Nucleus accumbens (tissue), 56 donors: ENCODE results near the gene NHERF2.

ENCODE experiments used
- DNase-seq, 56 donors: peaks; one replicate each; lab custom pipeline; 2025; lab: John Stamatoyannopoulos, UW

Gene NHERF2

GRCh38 chr16:2024032-2024420 is 2.7 kb upstream of the NHERF2 start:
- DNase-seq: no peak

- no peak for DNase-seq
Observed at GRCh38 chr16:2025251-2025650, 1.5 kb upstream of the NHERF2 start.

DNA sequence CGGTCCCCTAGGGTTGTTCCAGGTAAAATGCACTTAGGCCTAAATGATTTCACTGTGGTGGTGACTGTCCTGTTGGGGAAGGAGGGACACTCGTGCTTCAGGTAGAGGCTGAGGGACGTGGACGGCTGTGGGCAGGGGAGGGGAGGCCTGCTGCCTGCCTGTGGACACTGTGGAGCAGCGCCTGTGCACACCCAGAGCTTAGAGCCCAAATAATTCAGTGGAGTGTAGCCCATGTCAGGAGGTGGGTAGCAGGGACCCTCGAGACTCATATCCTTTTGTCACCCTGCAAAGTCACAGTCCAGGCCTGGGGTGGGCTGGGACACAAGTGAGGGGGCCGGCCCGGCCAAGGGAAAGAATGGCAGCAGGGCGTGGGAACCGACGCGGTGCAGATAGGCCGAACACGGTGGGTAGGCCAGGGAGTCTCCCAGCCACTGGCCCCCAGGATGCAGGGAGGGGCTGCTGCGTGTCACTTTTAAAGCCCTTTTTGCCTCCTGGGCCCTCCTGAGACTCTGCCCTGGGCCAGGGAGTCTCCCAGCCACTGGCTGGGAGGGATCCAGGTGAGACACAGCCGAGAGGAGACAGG is 733 bp upstream of the NHERF2 start:
- DNase-seq: no peak

- DNase-seq: no peak
Observed at GRCh38 chr16:2027024-2028010, 615 bp downstream of the NHERF2 start.

DNA sequence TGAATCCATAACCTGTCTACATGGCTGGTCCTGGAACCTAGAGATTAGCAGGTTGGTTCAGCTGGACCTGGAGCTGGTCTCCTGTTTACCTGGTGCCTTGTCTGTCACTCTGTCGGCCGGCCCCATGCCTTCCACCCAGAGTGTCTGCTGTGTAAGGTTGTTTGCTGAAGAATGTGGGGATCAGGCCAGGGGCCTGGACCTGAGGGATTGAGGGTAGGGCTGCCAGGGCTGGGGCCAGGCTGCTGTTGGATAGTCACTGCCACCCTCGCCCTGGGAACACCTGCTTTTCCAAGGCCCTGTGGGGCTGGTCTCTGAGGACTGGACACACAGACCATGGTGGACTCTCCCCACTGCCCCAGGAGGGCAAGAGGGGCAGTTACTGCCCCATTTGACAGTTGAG is 1.4 kb downstream of the NHERF2 start:
- no peak for DNase-seq

DNA sequence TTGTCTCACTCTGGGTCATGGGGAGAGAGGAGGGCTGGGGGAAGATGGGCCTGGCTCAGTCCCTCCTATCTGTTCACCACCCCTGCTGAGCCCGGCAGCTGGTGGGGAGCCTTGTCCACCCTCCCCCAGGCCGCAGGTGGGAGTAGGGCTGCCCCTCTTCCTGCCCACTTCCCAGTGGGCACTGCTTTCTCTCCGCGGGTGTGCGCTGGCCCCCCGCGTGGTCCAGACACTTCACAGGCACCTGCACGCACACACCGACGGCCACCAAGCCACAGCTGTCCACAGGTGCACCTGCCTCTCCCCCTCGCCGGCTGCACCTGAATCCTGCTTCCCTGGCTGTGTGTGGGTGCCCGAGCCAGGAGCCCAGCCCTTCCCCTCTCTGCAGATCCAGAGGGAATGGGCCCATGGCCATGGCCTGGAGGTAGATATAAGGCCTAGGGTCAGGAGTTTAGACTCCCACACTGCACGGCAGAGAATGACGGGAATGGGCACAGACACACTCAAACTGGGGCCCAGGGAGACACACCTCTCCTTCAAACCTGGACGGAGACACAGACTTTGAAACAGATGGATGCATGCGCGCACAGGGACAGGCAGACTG is 2.0 kb downstream of the NHERF2 start:
- no peak for DNase-seq

DNA sequence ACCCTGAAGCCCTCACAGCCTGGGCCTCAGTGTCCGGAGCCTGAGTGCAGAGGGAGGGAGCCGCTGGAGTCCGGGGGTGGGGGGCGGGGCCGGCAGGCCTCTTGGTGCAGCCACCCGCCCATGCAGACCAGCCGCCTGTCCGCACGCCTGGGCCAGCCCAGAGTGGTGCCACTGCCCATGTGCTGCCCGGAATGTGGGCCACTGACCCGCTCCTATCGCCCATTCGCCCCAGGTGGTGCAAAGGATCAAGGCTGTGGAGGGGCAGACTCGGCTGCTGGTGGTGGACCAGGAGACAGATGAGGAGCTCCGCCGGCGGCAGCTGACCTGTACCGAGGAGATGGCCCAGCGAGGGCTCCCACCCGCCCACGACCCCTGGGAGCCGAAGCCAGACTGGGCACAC is 2.6 kb downstream of the NHERF2 start:
- DNase-seq: no peak

DNA sequence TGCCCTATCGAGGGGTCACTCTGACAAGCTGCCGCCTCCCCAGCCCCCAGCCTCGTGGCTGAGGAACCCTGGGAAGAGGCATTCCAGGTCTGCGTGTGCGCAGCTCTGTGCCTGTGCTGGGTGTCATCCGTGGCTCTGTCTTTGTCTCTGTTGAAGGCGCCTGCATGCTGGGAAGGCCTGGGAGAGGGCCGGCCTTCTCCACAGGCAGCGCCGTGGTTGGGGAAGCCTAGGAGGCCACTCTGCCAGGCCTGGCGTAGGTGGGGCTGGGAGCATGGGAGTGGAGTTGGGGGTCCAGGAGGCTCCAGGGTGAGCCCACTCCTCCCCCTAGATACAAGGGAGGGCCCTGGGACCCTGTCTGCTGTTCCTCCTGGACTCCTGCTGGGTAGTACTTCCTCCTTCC is 3.3 kb downstream of the NHERF2 start:
- DNase-seq: no peak

- DNase-seq: no peak
Observed at GRCh38 chr16:2031081-2031577, 4.4 kb downstream of the NHERF2 start.

GRCh38 chr16:2032285-2033056 is 5.8 kb downstream of the NHERF2 start:
- DNase-seq: peak in 41 of 56 donors; percentile 14 to 83 (median 43)

GRCh38 chr16:2033057-2033908 is 6.6 kb downstream of the NHERF2 start:
- peak; percentile 39 to 98 (median 90) for DNase-seq

DNA sequence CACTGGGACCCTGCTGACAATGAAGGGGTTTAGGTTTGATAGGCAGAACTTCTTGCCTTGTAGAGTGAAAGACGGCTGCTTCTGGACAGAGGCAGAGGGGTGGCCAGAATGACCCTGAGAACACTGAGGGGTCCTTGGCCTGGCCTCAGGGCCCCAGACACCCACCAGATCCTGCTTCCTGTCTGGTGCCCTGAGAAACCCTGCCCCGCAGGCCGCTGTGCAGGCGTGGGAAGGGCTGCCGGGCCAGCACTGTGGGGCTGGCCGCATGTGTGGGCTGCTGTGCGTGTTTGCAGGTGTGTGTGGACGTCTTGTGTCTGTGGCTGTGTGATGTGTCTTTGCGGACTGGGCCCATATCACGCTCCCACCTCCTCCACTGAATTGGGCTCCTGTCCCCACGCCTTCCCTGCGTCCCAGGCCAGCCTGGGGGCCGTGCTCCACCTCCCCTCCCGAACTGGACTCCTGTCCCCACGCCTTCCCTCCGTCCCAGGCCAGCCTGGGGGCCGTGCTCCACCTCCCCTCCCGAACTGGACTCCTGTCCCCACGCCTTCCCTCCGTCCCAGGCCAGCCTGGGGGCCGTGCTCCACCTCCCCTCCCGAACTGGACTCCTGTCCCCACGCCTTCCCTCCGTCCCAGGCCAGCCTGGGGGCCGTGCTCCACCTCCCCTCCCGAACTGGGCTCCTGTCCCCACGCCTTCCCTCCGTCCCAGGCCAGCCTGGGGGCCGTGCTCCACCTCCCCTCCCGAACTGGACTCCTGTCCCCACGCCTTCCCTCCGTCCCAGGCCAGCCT is 7.4 kb downstream of the NHERF2 start:
- DNase-seq: peak in 2 of 56 donors; percentile 32 to 37

DNA sequence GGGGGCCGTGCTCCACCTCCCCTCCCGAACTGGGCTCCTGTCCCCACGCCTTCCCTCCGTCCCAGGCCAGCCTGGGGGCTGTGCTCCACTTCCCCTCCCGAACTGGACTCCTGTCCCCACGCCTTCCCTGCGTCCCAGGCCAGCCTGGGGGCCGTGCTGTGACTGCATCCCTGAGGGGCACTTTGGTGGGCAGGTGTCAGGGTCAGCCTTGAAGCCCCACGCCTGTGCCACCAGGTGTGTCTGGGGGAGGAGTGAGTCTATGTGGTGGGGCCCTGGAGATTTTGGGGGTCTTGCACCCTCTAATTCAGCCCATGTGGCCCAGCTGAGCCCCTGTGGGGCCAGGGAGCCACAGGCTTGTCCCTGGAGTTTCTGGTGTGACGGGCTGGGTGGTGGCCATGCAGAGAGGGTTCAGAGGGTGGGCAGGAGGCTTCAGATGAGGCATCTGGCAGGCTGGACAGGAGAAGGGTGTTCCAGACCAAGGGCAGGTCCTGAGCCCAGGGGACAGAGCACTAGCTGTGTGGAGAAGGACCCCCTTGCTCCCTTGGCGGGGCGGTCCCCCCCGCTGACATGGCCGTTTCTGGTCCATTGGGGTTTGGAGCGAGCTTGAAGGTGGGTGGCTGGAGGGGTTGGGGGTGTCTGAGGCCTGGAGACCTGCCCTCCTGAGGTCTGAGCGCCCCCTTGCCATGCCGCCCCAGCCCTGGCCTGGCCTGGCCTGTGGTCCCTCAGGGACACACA is 8.2 kb downstream of the NHERF2 start:
- no peak for DNase-seq

- DNase-seq: peak in 4 of 56 donors; percentile 10 to 43 (median 28)
Observed at GRCh38 chr16:2035431-2036199, 8.9 kb downstream of the NHERF2 start.

DNA sequence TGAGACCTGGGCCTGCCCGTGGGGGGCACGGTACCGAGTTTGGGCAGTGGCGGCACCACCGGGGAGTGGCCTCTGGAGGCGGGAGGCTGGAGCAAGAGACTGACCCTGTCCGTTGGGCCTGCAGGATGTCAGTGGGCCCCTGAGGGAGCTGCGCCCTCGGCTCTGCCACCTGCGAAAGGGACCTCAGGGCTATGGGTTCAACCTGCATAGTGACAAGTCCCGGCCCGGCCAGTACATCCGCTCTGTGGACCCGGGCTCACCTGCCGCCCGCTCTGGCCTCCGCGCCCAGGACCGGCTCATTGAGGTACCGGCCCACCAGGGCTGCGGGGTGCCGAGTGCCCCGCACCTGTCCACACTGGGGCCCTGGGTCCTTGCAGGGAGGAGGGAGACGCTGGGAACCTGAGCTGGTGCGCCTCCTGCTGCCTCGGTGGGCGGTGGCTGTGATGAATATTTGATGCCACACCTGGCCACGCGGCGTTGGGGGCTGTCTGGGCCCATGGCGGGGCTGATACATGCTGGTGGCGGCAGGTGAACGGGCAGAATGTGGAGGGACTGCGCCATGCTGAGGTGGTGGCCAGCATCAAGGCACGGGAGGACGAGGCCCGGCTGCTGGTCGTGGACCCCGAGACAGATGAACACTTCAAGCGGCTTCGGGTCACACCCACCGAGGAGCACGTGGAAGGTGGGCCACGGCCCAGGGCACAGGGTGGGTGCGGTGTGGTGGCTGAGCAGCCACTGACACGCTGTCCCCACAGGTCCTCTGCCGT is 9.7 kb downstream of the NHERF2 start:
- no peak for DNase-seq

DNA sequence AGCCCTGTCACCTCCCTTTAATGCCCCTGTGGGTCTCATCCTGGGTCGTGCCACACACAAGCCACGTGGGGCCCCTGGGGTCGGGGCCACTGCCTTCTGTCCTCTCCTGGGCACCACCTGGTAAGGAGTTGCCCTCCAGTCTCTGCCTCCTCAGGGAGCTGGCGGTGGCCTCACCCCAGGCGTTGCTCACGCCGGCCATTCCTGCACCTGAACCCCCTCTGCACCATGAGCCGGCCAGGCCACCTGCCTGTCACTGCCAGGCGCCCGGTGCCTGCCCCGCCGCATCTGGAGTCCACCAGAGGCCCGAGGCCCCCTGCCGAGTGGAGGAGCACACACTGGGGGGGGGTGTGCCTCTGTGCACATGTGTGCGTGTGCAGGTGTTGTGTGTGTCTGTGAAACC is 10.4 kb downstream of the NHERF2 start:
- no peak for DNase-seq
